NCI-H1092 (cell line): ENCODE data around the gene PLEKHM2.

Source experiments
- DNase-seq: peaks from one replicate; lab custom pipeline; 2025; lab: John Stamatoyannopoulos, UW

The PLEKHM2 gene

GRCh38 chr1:15726508-15726907, 42.4 kb downstream of the PLEKHM2 start:
- no peak for DNase-seq

GRCh38 chr1:15727021-15727420, 42.9 kb downstream of the PLEKHM2 start:
- no peak for DNase-seq

- DNase-seq: no peak
Measured at GRCh38 chr1:15727424-15727823, 43.3 kb downstream of the PLEKHM2 start.

GRCh38 chr1:15727866-15728534, 43.9 kb downstream of the PLEKHM2 start:
- DNase-seq: no peak

- no peak for DNase-seq
Measured at GRCh38 chr1:15728937-15729657, 45.0 kb downstream of the PLEKHM2 start.

GRCh38 chr1:15730423-15730822, 46.3 kb downstream of the PLEKHM2 start:
- no peak for DNase-seq

- no peak for DNase-seq
Measured at GRCh38 chr1:15730936-15731335, 46.8 kb downstream of the PLEKHM2 start.

- DNase-seq: no peak
Measured at GRCh38 chr1:15731735-15732685, 47.9 kb downstream of the PLEKHM2 start.

GRCh38 chr1:15732686-15733081, 48.6 kb downstream of the PLEKHM2 start:
- DNase-seq: no peak

GRCh38 chr1:15733218-15733725, 49.2 kb downstream of the PLEKHM2 start:
- no peak for DNase-seq

- no peak for DNase-seq
Measured at GRCh38 chr1:15733726-15734226, 49.7 kb downstream of the PLEKHM2 start.

GRCh38 chr1:15734296-15734695, 50.2 kb downstream of the PLEKHM2 start:
- DNase-seq: no peak

GRCh38 chr1:15734901-15735300, 50.8 kb downstream of the PLEKHM2 start:
- DNase-seq: no peak

GRCh38 chr1:15735304-15736037, 51.4 kb downstream of the PLEKHM2 start:
- DNase-seq: no peak

- DNase-seq: no peak
Measured at GRCh38 chr1:15736038-15736891, 52.1 kb downstream of the PLEKHM2 start, which contains the start of gene SLC25A34. SLC25A34 (plus strand) TSS chr1:15736258; CDS start chr1:15736486, 228 bp downstream.

GRCh38 chr1:15736892-15737261, 52.8 kb downstream of the PLEKHM2 start:
- no peak for DNase-seq

- no peak for DNase-seq
Measured at GRCh38 chr1:15737324-15738319, 53.5 kb downstream of the PLEKHM2 start.

GRCh38 chr1:15738416-15739113, 54.4 kb downstream of the PLEKHM2 start:
- no peak for DNase-seq
